Measurements from ENCODE around the gene DPYSL4. TPM values are rescaled to one million over a fixed set of nuclear protein-coding genes. Genes with fewer than 3 reads are reported as not detected.

The DPYSL4 gene
- total RNA-seq, 1 experiment from 2014 or later: 9.9 TPM

GRCh38 chr10:132179551-132180392 is 7.0 kb upstream of the DPYSL4 start:
- TF ChIP-seq SIN3A (IDR thresholded peaks at IDR 0.05; ENCODE audit: borderline replicate concordance, insufficient read depth, low read depth, low read length) (no peak), TCF7L2 (IDR thresholded peaks at IDR 0.05; ENCODE audit: low read depth, low read length) (no peak), CTCF (IDR thresholded peaks at IDR 0.05) (no peak), POLR2AphosphoS5 (IDR thresholded peaks at IDR 0.05; ENCODE audit: low read depth, low read length) (no peak), REST (IDR thresholded peaks at IDR 0.05; ENCODE audit: insufficient read depth in 1 of 2, low read depth in 2 of 2, low read length in 1 of 2) (no peak)
- in situ Hi-C loops (cut with HindIII; ENCODE audit: low pct_unique_long_range_greater_than_20kb, low sequenced_read_pairs) (no loop called here), intact Hi-C loops (cut with micrococcal nuclease; ENCODE audit: unreplicated experiment) (no loop called here)
- Histone ChIP-seq H3K9me3 (ENCODE audit: control insufficient read depth, insufficient read depth, low read depth, low read length) (no peaks in the 10 kb centered on the region), H3K4me3 (ENCODE audit: low read depth in 2 of 2, low read length in 2 of 2) (no peak overlapping the region), H3K4me1 (ENCODE audit: control insufficient read depth, insufficient read depth, low read length) (peaks cover 20% of the 10 kb centered on the region), H3K36me3 (ENCODE audit: control insufficient read depth, insufficient read depth, low read length) (no peaks in the 10 kb centered on the region), H3K27me3 (ENCODE audit: control insufficient read depth, insufficient read depth, low read length) (peaks cover 12% of the 10 kb centered on the region), H3K27ac (ENCODE audit: low read length) (no peak overlapping the region)
- DNase-seq (ENCODE audit: low read depth, low spot score) (no peak), ATAC-seq (peak; percentile 68)
- ChIA-PET POLR2A (interaction anchor here (0.6 kb wide), 1 partner anchor 27 kb away, joined by 4 read pairs; no protein-coding TSS in a partner anchor), CTCF (no interaction called here)
- BruUV-seq (replicated peaks): no TSS peak

DNA sequence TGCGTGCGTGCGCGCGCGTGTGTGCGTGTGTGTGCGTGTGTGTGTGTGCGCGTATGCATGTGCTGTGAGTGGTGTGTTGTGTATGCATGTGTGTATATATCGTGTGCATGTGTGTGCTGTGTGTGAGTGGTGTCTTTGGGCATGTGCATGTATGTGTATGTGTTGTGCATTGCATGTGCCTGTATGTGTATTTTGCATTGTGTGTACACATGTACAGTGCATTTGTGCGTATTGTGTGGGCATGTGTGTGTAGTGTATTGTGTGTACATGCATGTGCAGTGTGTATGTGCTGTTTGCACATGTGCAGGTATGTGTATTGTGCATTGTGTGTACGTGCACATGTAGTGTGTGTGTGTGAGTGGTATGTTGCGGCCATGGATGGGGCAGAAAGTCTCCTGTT is 6.0 kb upstream of the DPYSL4 start:
- Histone ChIP-seq H3K9me3 (ENCODE audit: control insufficient read depth, insufficient read depth, low read depth, low read length) (no peaks in the 10 kb centered on the region), H3K27me3 (ENCODE audit: control insufficient read depth, insufficient read depth, low read length) (peaks cover 13% of the 10 kb centered on the region), H3K4me1 (ENCODE audit: control insufficient read depth, insufficient read depth, low read length) (peaks cover 20% of the 10 kb centered on the region), H3K4me3 (ENCODE audit: low read depth in 2 of 2, low read length in 2 of 2) (no peak overlapping the region), H3K36me3 (ENCODE audit: control insufficient read depth, insufficient read depth, low read length) (no peaks in the 10 kb centered on the region), H3K27ac (ENCODE audit: low read length) (no peak overlapping the region)
- intact Hi-C loops (cut with micrococcal nuclease; ENCODE audit: unreplicated experiment): no loop called here
- BruUV-seq (replicated peaks): no TSS peak
- ATAC-seq: no peak
- in situ Hi-C loops (cut with HindIII; ENCODE audit: low pct_unique_long_range_greater_than_20kb, low sequenced_read_pairs): no loop called here
- DNase-seq (ENCODE audit: low read depth, low spot score): no peak
- ChIA-PET CTCF (no interaction called here), POLR2A (no interaction called here)
- TF ChIP-seq REST (IDR thresholded peaks at IDR 0.05; ENCODE audit: insufficient read depth in 1 of 2, low read depth in 2 of 2, low read length in 1 of 2) (no peak), CTCF (IDR thresholded peaks at IDR 0.05) (no peak)

Measured in Panc1 (cell line).